Vagina (tissue), 2 donors: ENCODE data around the gene CPLX1. TPM values are rescaled to one million over a fixed set of nuclear protein-coding genes. Genes with fewer than 3 reads are reported as not detected.
"Not testable (repeated sequence)": the region's sequence is repeated elsewhere in the genome, so short reads cannot be mapped to it uniquely, and the experiment has no call there.

Experiments used
- DNase-seq, 2 donors: peaks; one replicate each; pipeline ENCODE4 v3.0.0-alpha.2; 2017; ENCODE audit errors: extremely low spot score in 2 of 2
- H3K27ac ChIP-seq: fragments of 200-600 bp; sonication (generic); one replicate; pipeline ENCODE4 v1.5.1; 2019
- H3K27me3 ChIP-seq: fragments of 200-600 bp; sonication (generic); one replicate; pipeline ENCODE4 v1.5.1; 2019
- H3K36me3 ChIP-seq, 2 donors: fragments of 200-600 bp; sonication (generic); one replicate each; pipeline ENCODE4 v1.5.1; 2017 to 2019
- H3K4me1 ChIP-seq: fragments of 200-600 bp; sonication (generic); one replicate; pipeline ENCODE4 v1.5.1; 2019
- H3K4me3 ChIP-seq, 2 donors: fragments of 200-600 bp; sonication (generic); 1 replicate in 1 of 2; 2 replicates in 1 of 2; pipeline ENCODE4 v1.5.1; 2016 to 2019
- H3K9me3 ChIP-seq: fragments of 200-600 bp; sonication (generic); one replicate; pipeline ENCODE4 v1.5.1; 2019
- CTCF ChIP-seq, 3 experiments: fragments of 450-650 bp in 2 of 3; fragments of 200-600 bp in 1 of 3; sonication (generic) in 1 of 3; IDR thresholded peaks; one replicate each; pipeline ENCODE4 v1.5.1; 2017 to 2019; ENCODE audit warnings: antibody characterized with exemption in 3 of 3, mild to moderate bottlenecking in 2 of 3, moderate library complexity in 2 of 3
- POLR2A ChIP-seq, 2 donors: fragments of 450-650 bp; IDR thresholded peaks; one replicate each; pipeline ENCODE4 v1.6.1; 2017; ENCODE audit warnings: antibody characterized with exemption in 2 of 2, mild to moderate bottlenecking in 2 of 2, moderate library complexity in 2 of 2
- POLR2AphosphoS5 ChIP-seq, 2 donors: sonication (generic); formaldehyde crosslinking; IDR thresholded peaks; one replicate each; pipeline ENCODE4 v1.9.0; 2017; ENCODE audit warnings: antibody characterized with exemption in 2 of 2, mild to moderate bottlenecking in 2 of 2, low read depth in 1 of 2; ENCODE audit not compliant: insufficient read depth in 1 of 2
- intact Hi-C: fragments of 100-400 bp; cut with DNase I; formaldehyde crosslinking; loops from one replicate; pipeline ENCODE4 v1.15.1; 2023
- total RNA-seq: library from RNA; depleted of rRNA; stranded (reverse); fragments of >200 nt; gene quantifications from one replicate; pipeline ENCODE4 v1.2.3, GENCODE V29; 2016

Gene CPLX1
- total RNA-seq, 1 donor from 2014 or later = 0.98 TPM

DNA sequence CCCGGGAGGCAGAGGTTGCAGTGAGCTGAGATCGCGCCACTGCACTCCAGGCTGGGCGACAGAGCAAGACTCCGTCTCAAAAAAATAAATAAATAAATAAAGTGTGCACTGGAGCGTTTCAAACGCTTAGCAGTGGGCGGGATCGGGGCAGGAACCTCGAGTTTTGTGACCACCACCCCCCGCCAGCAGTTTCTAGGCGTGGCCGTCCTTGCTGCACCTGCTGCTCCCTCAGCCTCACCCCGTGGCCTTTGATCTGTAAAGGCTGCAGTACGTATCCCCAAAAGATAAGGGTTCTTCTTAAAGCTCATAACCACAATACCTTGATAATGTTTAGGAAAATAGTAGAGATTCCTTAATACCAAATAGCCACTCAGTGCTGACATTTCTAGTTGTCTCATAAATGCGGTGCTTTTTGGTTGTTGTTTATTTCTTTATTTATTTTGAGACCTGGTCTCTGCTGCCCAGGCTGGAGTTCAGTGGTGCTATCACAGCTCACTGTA is 87.1 kb downstream of the CPLX1 start:
- Histone ChIP-seq H3K27ac (no peak overlapping the region), H3K36me3 (peaks cover 0 to 66% of the 10 kb centered on the region in 2 donors), H3K4me3 (no peak overlapping the region), H3K4me1 (no peaks in the 10 kb centered on the region), H3K9me3 (no peaks in the 10 kb centered on the region), H3K27me3 (no peaks in the 10 kb centered on the region)
- intact Hi-C loops = no loop called here
- TF ChIP-seq POLR2AphosphoS5 (IDR thresholded peaks at IDR 0.05; ENCODE audit: insufficient read depth in 1 of 2, low read depth in 1 of 2) (no peak), CTCF (IDR thresholded peaks at IDR 0.05) (no peak), POLR2A (IDR thresholded peaks at IDR 0.05) (no peak)
- no peak for DNase-seq

DNA sequence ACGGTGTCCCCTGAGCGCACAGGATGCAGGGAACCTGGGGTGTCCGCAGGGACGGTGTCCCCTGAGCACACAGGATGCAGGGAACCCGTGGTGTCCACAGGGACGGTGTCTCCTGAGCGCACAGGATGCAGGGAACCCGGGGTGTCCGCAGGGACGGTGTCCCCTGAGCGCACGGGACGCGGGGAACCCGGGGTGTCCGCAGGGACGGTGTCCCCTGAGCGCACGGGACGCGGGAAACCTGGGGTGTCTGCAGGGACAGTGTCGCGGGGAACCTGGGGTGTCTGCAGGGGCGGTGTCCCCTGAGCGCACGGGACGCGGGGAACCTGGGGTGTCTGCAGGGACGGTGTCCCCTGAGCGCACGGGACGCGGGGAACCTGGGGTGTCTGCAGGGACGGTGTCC is 89.4 kb downstream of the CPLX1 start:
- intact Hi-C loops, H3K4me1 ChIP-seq, H3K27me3 ChIP-seq, H3K9me3 ChIP-seq, H3K4me3 ChIP-seq, DNase-seq, H3K27ac ChIP-seq: not testable (repeated sequence)
- peaks cover 0 to 77% of the 10 kb centered on the region in 2 donors for H3K36me3 ChIP-seq

DNA sequence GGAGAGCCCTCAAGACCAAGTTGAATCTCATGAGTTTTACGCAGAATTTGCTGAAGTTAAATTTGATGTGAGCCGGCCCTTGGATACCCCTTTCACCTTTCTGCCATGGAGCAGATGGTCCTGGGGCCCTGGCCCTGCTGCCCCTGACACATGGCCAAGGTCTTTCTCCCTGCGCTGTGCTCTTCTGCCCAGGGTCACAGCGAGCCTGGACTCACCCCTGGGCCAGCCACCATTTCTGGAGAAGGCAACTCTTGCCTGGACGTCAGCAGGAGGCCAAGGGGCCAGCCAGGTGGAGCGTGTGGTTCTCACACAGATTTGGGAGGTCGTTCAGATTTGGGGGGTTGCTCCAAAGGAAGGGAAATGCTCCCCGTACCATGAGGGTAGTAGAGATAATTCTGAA is 90.3 kb downstream of the CPLX1 start:
- no peak overlapping the region for H3K4me3 ChIP-seq
- TF ChIP-seq POLR2A (IDR thresholded peaks at IDR 0.05) (no peak), CTCF (IDR thresholded peaks at IDR 0.05) (no peak), POLR2AphosphoS5 (IDR thresholded peaks at IDR 0.05; ENCODE audit: insufficient read depth in 1 of 2, low read depth in 1 of 2) (no peak)
- no peak for DNase-seq
- peaks cover 0 to 80% of the 10 kb centered on the region in 2 donors for H3K36me3 ChIP-seq
- intact Hi-C loops = no loop called here
- H3K27me3 ChIP-seq = no peaks in the 10 kb centered on the region
- no peak overlapping the region for H3K27ac ChIP-seq
- no peaks in the 10 kb centered on the region for H3K4me1 ChIP-seq
- no peaks in the 10 kb centered on the region for H3K9me3 ChIP-seq

Other genes starting within 250 kb of the CPLX1 start
- 0.25 TPM for gene TMEM271, start 249.8 kb downstream of the CPLX1 start, total RNA-seq
- gene PDE6B, start 200.6 kb downstream of the CPLX1 start, total RNA-seq = 4.2 TPM
- gene ATP5ME, start 151.9 kb downstream of the CPLX1 start, total RNA-seq = 181 TPM
- gene MYL5, start 151.6 kb downstream of the CPLX1 start, total RNA-seq = 3.4 TPM
- gene SLC49A3, start 137.0 kb downstream of the CPLX1 start, total RNA-seq = 11.0 TPM
- gene PCGF3, start 120.3 kb downstream of the CPLX1 start, total RNA-seq = 64.8 TPM
- 89.1 TPM for gene GAK, start 106.2 kb upstream of the CPLX1 start, total RNA-seq
- 56.5 TPM for gene TMEM175, start 106.3 kb upstream of the CPLX1 start, total RNA-seq
- gene DGKQ, start 147.4 kb upstream of the CPLX1 start, total RNA-seq = 16.2 TPM
- gene IDUA, start 160.9 kb upstream of the CPLX1 start, total RNA-seq = 28.0 TPM
- 2.9 TPM for gene SLC26A1, start 167.3 kb upstream of the CPLX1 start, total RNA-seq
- gene FGFRL1, start 185.5 kb upstream of the CPLX1 start, total RNA-seq = 20.9 TPM